Measurements from ENCODE around the gene SHROOM3. TPM values are rescaled to one million over a fixed set of nuclear protein-coding genes. Genes with fewer than 3 reads are reported as not detected.
A peak's percentile ranks its signal among the peaks of the same experiment; 100 is the strongest.

SHROOM3 gene
- total and polyA plus RNA-seq, 2 donors from 2014 or later: 5.5 to 67.3 TPM

DNA sequence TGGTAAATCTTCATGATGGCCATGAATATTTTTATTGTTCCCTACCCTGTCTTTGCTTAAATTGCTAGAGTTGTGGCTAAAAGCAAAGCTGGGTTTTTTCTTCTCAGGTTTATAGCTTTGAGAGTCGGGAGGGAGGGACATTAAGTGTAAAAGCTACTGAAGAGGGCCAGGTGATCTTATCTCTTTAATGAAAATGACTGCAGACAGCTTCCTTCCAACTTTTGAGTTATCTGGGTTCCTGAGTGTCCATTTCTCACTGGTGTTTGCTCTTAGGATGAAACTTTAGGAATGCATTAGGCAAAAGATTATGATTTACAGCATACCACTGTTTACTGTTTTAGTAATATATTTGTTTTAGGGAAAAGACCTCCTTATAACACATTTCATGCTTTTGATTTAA is 187.7 kb downstream of the SHROOM3 start:
- TF ChIP-seq, protein P1, sequence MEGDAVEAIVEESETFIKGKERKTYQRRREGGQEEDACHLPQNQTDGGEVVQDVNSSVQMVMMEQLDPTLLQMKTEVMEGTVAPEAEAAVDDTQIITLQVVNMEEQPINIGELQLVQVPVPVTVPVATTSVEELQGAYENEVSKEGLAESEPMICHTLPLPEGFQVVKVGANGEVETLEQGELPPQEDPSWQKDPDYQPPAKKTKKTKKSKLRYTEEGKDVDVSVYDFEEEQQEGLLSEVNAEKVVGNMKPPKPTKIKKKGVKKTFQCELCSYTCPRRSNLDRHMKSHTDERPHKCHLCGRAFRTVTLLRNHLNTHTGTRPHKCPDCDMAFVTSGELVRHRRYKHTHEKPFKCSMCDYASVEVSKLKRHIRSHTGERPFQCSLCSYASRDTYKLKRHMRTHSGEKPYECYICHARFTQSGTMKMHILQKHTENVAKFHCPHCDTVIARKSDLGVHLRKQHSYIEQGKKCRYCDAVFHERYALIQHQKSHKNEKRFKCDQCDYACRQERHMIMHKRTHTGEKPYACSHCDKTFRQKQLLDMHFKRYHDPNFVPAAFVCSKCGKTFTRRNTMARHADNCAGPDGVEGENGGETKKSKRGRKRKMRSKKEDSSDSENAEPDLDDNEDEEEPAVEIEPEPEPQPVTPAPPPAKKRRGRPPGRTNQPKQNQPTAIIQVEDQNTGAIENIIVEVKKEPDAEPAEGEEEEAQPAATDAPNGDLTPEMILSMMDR (IDR thresholded peaks at IDR 0.05; ENCODE audit: borderline replicate concordance, extremely low read depth, insufficient read depth): no peak
- Histone ChIP-seq H3K4me1 (ENCODE audit: control insufficient read depth in 2 of 3, insufficient read depth in 2 of 3, low read depth in 1 of 3, low read length in 3 of 3) (peaks cover 0 to 15% (median 3%) of the 10 kb centered on the region in 3 donors), H3K27ac (ENCODE audit: low read depth in 2 of 2, low read length in 2 of 2) (peak overlapping the region; percentile 59 to 79), H3K4me3 (ENCODE audit: low read length in 3 of 3) (no peak overlapping the region), H3K36me3 (ENCODE audit: control insufficient read depth in 2 of 3, insufficient read depth in 3 of 3, low read length in 3 of 3) (no peaks in the 10 kb centered on the region), H3K27me3 (ENCODE audit: control insufficient read depth, insufficient read depth, low read length) (no peaks in the 10 kb centered on the region), H3K9me3 (ENCODE audit: control insufficient read depth in 2 of 3, insufficient read depth in 1 of 3, low read length in 3 of 3) (no peaks in the 10 kb centered on the region), H3K9ac (ENCODE audit: low read length in 3 of 3) (peak overlapping the region in 1 of 3 donors; percentile 0)
- intact Hi-C loops (cut with DNase I): no loop called here
- peak in 2 of 5 donors; percentile 38 to 45 for DNase-seq
- no peak for FAIRE-seq

DNA sequence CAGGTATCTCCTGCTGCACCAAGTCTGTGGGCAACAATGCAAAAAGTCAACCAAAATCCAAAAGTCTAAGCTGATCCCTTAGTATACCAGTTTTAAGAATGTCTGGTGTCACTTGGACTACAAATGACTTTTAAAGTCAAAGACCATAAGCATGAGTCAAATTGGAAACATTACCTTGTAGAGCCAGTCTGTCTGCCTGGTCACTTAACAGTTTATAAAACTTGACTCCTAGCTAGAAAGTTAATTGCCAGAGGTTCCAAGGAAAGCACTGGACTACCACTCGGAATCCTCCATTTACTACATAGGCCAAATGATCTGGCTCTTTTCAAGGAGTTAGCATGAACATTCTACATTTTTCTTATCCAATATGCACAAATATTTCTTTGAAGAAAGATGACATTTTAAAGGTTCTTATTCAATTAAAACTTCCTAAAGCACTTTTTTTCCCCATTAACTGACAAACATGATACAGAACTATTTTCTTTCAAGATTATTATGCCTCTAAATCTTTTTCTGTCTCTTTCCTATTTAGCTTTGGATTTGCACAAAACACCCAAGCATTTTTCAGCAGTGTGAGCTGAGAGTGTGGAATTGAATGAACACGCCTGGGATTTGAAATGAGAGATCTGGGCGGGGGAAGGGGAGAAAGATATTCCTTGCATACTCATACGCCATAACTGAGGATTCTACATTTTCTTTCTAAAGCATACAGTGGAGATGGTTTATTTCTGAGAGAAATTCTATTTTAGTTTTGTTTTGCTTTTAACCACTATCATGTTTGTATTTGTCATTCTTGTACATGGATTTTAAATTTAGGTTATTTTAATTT is 188.4 kb downstream of the SHROOM3 start:
- no peaks in the 10 kb centered on the region for H3K9me3 ChIP-seq (ENCODE audit: control insufficient read depth in 2 of 3, insufficient read depth in 1 of 3, low read length in 3 of 3)
- H3K4me1 ChIP-seq (ENCODE audit: control insufficient read depth in 2 of 3, insufficient read depth in 2 of 3, low read depth in 1 of 3, low read length in 3 of 3): peaks cover 0 to 15% (median 3%) of the 10 kb centered on the region in 3 donors
- H3K9ac ChIP-seq (ENCODE audit: low read length in 3 of 3): peak overlapping the region in 1 of 3 donors; percentile 0
- TF ChIP-seq, protein P1 (IDR thresholded peaks at IDR 0.05; ENCODE audit: borderline replicate concordance, extremely low read depth, insufficient read depth): no peak
- H3K27ac ChIP-seq (ENCODE audit: low read depth in 2 of 2, low read length in 2 of 2): peak overlapping the region; percentile 59
- no peak overlapping the region for H3K4me3 ChIP-seq (ENCODE audit: low read length in 3 of 3)
- no peaks in the 10 kb centered on the region for H3K27me3 ChIP-seq (ENCODE audit: control insufficient read depth, insufficient read depth, low read length)
- DNase-seq (peak in 2 of 5 donors; percentile 47 to 50), FAIRE-seq (peak; percentile 46)
- H3K36me3 ChIP-seq (ENCODE audit: control insufficient read depth in 2 of 3, insufficient read depth in 3 of 3, low read length in 3 of 3): no peaks in the 10 kb centered on the region
- intact Hi-C loops (cut with DNase I): no loop called here

DNA sequence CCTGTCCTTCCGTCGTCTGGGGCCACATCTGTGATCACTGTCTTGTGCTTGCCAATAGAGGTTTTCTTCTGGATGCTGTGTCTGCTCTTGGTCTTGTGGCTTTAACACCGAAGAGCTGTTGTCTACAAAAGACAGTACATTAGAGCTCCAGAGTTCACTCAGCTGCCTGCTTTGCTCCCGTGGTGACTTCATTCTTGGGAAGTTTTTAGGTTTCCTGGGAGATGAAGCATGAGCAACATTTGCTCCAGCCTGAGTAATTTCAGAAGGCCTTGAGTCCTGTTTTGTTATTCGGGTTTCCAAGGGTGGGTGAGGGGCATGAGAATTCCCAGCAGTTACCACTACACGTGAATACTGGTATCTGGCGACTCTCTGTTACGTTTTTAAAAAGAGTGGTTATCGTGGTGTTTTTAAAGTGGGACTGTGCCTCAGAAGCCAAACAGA is 189.2 kb downstream of the SHROOM3 start:
- H3K27me3 ChIP-seq (ENCODE audit: control insufficient read depth, insufficient read depth, low read length): no peaks in the 10 kb centered on the region
- no peaks in the 10 kb centered on the region for H3K9me3 ChIP-seq (ENCODE audit: control insufficient read depth in 2 of 3, insufficient read depth in 1 of 3, low read length in 3 of 3)
- intact Hi-C loops (cut with DNase I): no loop called here
- H3K9ac ChIP-seq (ENCODE audit: low read length in 3 of 3): peak overlapping the region; percentile 1 to 26 (median 26)
- H3K27ac ChIP-seq (ENCODE audit: low read depth in 2 of 2, low read length in 2 of 2): peak overlapping the region; percentile 59
- no peak for FAIRE-seq
- TF ChIP-seq, protein P1 (IDR thresholded peaks at IDR 0.05; ENCODE audit: borderline replicate concordance, extremely low read depth, insufficient read depth): no peak
- DNase-seq: peak; percentile 61 to 95 (median 81)
- H3K36me3 ChIP-seq (ENCODE audit: control insufficient read depth in 2 of 3, insufficient read depth in 3 of 3, low read length in 3 of 3): no peaks in the 10 kb centered on the region
- H3K4me3 ChIP-seq (ENCODE audit: low read length in 3 of 3): no peak overlapping the region
- H3K4me1 ChIP-seq (ENCODE audit: control insufficient read depth in 2 of 3, insufficient read depth in 2 of 3, low read depth in 1 of 3, low read length in 3 of 3): peaks cover 0 to 15% (median 3%) of the 10 kb centered on the region in 3 donors

Measured in kidney (tissue), 14 donors.